GM12878 (cell line): Measurements from ENCODE around the gene TULP4.

ENCODE experiments used
- ATF3 ChIP-seq: IDR thresholded peaks from 2 replicates; pipeline ENCODE4 v1.6.1; 2011; ENCODE audit warnings: low read depth, mild to moderate bottlenecking, low read length, moderate library complexity, borderline replicate concordance; ENCODE audit errors: extremely low read depth
- CHD4 ChIP-seq: fragments of 200-600 bp; sonication (generic); IDR thresholded peaks from 2 replicates; pipeline ENCODE4 v1.6.1; 2016; ENCODE audit warnings: mild to moderate bottlenecking
- EP300 ChIP-seq, 2 experiments: fragments of 150-350 bp in 1 of 2; IDR thresholded peaks; 2 replicates each; pipeline ENCODE4 v1.6.1; 2011 to 2012; ENCODE audit warnings: low read depth in 2 of 2, low read length in 2 of 2, borderline replicate concordance in 1 of 2, improper control_type of control experiment in 1 of 2, inconsistent platforms in 1 of 2; ENCODE audit not compliant: control insufficient read depth in 1 of 2
- EZH2 ChIP-seq: IDR thresholded peaks from 2 replicates; pipeline ENCODE4 v1.6.1; 2012; ENCODE audit warnings: low read depth, mild to moderate bottlenecking, control low read depth, inconsistent platforms, low read length, borderline replicate concordance; ENCODE audit not compliant: control insufficient read depth
- POLR2A ChIP-seq: IDR thresholded peaks from 2 replicates; pipeline ENCODE4 v1.6.1; 2011; ENCODE audit warnings: low read depth, mild to moderate bottlenecking, low read length
- TF ChIP-seq, protein P1 (sequence below), 3 experiments: IDR thresholded peaks in 2 of 3; conservative IDR thresholded peaks in 1 of 3; 2 replicates each; pipeline ENCODE4 v1.5.1; 2011; ENCODE audit warnings: low read depth in 3 of 3, low read length in 3 of 3, mild to moderate bottlenecking in 3 of 3, control low read depth in 2 of 3, moderate library complexity in 2 of 3, inconsistent platforms in 1 of 3, mixed read lengths in 1 of 3; ENCODE audit not compliant: control insufficient read depth in 2 of 3, insufficient read depth in 1 of 3; ENCODE audit errors: extremely low read depth in 1 of 3

GRCh38 chr6:158369241-158369640, 57.0 kb downstream of the TULP4 start:
- TF ChIP-seq, protein P1, sequence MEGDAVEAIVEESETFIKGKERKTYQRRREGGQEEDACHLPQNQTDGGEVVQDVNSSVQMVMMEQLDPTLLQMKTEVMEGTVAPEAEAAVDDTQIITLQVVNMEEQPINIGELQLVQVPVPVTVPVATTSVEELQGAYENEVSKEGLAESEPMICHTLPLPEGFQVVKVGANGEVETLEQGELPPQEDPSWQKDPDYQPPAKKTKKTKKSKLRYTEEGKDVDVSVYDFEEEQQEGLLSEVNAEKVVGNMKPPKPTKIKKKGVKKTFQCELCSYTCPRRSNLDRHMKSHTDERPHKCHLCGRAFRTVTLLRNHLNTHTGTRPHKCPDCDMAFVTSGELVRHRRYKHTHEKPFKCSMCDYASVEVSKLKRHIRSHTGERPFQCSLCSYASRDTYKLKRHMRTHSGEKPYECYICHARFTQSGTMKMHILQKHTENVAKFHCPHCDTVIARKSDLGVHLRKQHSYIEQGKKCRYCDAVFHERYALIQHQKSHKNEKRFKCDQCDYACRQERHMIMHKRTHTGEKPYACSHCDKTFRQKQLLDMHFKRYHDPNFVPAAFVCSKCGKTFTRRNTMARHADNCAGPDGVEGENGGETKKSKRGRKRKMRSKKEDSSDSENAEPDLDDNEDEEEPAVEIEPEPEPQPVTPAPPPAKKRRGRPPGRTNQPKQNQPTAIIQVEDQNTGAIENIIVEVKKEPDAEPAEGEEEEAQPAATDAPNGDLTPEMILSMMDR (IDR thresholded peaks at IDR 0.05 in 2 of 3, conservative IDR thresholded peaks at IDR 0.05 in 1 of 3; ENCODE audit: control insufficient read depth in 2 of 3, extremely low read depth in 1 of 3, insufficient read depth in 1 of 3, low read depth in 3 of 3, low read length in 3 of 3), result no peak
- TF ChIP-seq EZH2 (no peak), ATF3 (no peak), EP300 (IDR thresholded peaks at IDR 0.05; ENCODE audit: borderline replicate concordance in 1 of 2, control insufficient read depth in 1 of 2, low read depth in 2 of 2, low read length in 2 of 2) (no peak), CHD4 (no peak), POLR2A (no peak)
